Measurements from ENCODE around the gene GIGYF2.

DNA sequence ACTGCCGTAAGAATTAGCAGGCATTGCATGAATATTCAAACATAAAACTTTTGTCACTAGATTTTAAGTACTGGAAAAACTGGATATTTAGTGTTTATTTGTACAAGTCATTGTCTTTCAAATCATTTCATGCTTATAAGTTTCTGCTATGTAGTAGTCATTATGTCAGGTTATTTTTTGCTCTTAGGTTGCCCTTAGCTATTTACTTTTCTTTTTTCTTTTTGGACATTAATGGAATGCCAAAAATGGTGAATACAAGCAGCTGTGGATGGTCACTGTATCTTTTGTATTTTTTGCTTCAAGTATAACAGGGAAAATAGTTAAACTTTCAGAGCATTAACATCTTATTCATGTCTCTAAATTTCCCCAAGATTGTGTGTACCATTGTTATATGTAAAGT is 97.8 kb downstream of the GIGYF2 start:
- TF ChIP-seq RAD21 (IDR thresholded peaks at IDR 0.05; ENCODE audit: low read length) (no peak), POLR2AphosphoS5 (IDR thresholded peaks at IDR 0.05; ENCODE audit: low read depth, low read length) (no peak), USF2 (IDR thresholded peaks at IDR 0.05; ENCODE audit: borderline replicate concordance, low read depth, low read length) (no peak), REST (IDR thresholded peaks at IDR 0.05; ENCODE audit: low read depth, low read length) (no peak), NRF1 (IDR thresholded peaks at IDR 0.05; ENCODE audit: low read depth, low read length) (no peak), SMC3 (IDR thresholded peaks at IDR 0.05; ENCODE audit: low read depth, low read length) (no peak), EZH2phosphoT487 (IDR thresholded peaks at IDR 0.05; ENCODE audit: borderline replicate concordance, low read depth) (no peak), MXI1 (IDR thresholded peaks at IDR 0.05; ENCODE audit: low read depth, low read length) (no peak), JUND (IDR thresholded peaks at IDR 0.05) (no peak), TCF12 (IDR thresholded peaks at IDR 0.05) (no peak), EP300 (IDR thresholded peaks at IDR 0.05; ENCODE audit: borderline replicate concordance in 1 of 2, low read depth in 1 of 2, low read length in 1 of 2) (no peak)
- TF ChIP-seq, protein P1, sequence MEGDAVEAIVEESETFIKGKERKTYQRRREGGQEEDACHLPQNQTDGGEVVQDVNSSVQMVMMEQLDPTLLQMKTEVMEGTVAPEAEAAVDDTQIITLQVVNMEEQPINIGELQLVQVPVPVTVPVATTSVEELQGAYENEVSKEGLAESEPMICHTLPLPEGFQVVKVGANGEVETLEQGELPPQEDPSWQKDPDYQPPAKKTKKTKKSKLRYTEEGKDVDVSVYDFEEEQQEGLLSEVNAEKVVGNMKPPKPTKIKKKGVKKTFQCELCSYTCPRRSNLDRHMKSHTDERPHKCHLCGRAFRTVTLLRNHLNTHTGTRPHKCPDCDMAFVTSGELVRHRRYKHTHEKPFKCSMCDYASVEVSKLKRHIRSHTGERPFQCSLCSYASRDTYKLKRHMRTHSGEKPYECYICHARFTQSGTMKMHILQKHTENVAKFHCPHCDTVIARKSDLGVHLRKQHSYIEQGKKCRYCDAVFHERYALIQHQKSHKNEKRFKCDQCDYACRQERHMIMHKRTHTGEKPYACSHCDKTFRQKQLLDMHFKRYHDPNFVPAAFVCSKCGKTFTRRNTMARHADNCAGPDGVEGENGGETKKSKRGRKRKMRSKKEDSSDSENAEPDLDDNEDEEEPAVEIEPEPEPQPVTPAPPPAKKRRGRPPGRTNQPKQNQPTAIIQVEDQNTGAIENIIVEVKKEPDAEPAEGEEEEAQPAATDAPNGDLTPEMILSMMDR (IDR thresholded peaks at IDR 0.05) = no peak
